HepG2 (cell line): ENCODE data around the gene PAX4. TPM values are rescaled to one million over a fixed set of nuclear protein-coding genes. Genes with fewer than 3 reads are reported as not detected.
A peak's percentile ranks its signal among the peaks of the same experiment; 100 is the strongest.

ENCODE experiments used
- CCDC6 ChIP-seq: sonication (generic); formaldehyde crosslinking; IDR thresholded peaks from 2 replicates; pipeline ENCODE4 v1.8.1; 2022; ENCODE audit warnings: mild to moderate bottlenecking, missing genetic modification reagents, moderate library complexity
- CEBPG ChIP-seq: IDR thresholded peaks from 2 replicates; pipeline ENCODE4 v1.6.1; 2016
- CHCHD3 ChIP-seq: sonication (generic); formaldehyde crosslinking; IDR thresholded peaks from 2 replicates; pipeline ENCODE4 v1.8.0; 2022; ENCODE audit warnings: mild to moderate bottlenecking, missing genetic modification reagents, moderate library complexity
- FOXA1 ChIP-seq, 2 experiments: fragments of 450-650 bp in 1 of 2; sonication (generic) in 1 of 2; formaldehyde crosslinking in 1 of 2; IDR thresholded peaks; 2 replicates each; pipeline versions ENCODE4 v1.4.0 to v1.6.1; 2016 to 2020; ENCODE audit warnings: missing genetic modification reagents in 1 of 2
- GATAD1 ChIP-seq: IDR thresholded peaks from 2 replicates; pipeline ENCODE4 v1.6.1; 2016; ENCODE audit warnings: missing genetic modification reagents, missing compliant biosample characterization
- JUN ChIP-seq: sonication (generic); formaldehyde crosslinking; IDR thresholded peaks from 2 replicates; pipeline ENCODE4 v1.4.0; 2020; ENCODE audit warnings: mild to moderate bottlenecking, missing genetic modification reagents
- MAF1 ChIP-seq: sonication (generic); formaldehyde crosslinking; IDR thresholded peaks from 2 replicates; pipeline ENCODE4 v1.5.0; 2020; ENCODE audit warnings: missing genetic modification reagents, borderline replicate concordance
- MTA1 ChIP-seq: sonication (generic); formaldehyde crosslinking; IDR thresholded peaks from 2 replicates; pipeline ENCODE4 v1.4.0; 2020; ENCODE audit warnings: missing genetic modification reagents, mild to moderate bottlenecking, borderline replicate concordance
- MXD4 ChIP-seq: IDR thresholded peaks from 2 replicates; pipeline ENCODE4 v1.6.1; 2016; ENCODE audit warnings: mild to moderate bottlenecking, missing biosample characterization, missing genetic modification reagents
- PAX8 ChIP-seq: sonication (generic); formaldehyde crosslinking; IDR thresholded peaks from 2 replicates; pipeline ENCODE4 v1.8.0; 2022; ENCODE audit warnings: mild to moderate bottlenecking, missing genetic modification reagents, borderline replicate concordance
- SIX1 ChIP-seq: sonication (generic); formaldehyde crosslinking; IDR thresholded peaks from 2 replicates; pipeline ENCODE4 v1.4.0; 2020; ENCODE audit warnings: missing genetic modification reagents, borderline replicate concordance
- SIX4 ChIP-seq: sonication (generic); formaldehyde crosslinking; IDR thresholded peaks from 2 replicates; pipeline ENCODE4 v1.4.0; 2020; ENCODE audit warnings: missing genetic modification reagents
- ZBTB3 ChIP-seq: sonication (generic); formaldehyde crosslinking; IDR thresholded peaks from 2 replicates; pipeline ENCODE4 v1.4.0; 2020; ENCODE audit warnings: low read depth, mild to moderate bottlenecking, moderate library complexity, missing genetic modification reagents, borderline replicate concordance
- ZFP82 ChIP-seq: sonication (generic); formaldehyde crosslinking; IDR thresholded peaks from 2 replicates; pipeline ENCODE4 v1.5.1; 2020; ENCODE audit warnings: mild to moderate bottlenecking, missing genetic modification reagents, borderline replicate concordance
- ZNF317 ChIP-seq: sonication (generic); formaldehyde crosslinking; IDR thresholded peaks from 2 replicates; pipeline ENCODE4 v1.5.0; 2020; ENCODE audit warnings: mild to moderate bottlenecking, missing genetic modification reagents
- ZNF33B ChIP-seq: sonication (generic); formaldehyde crosslinking; IDR thresholded peaks from 2 replicates; pipeline ENCODE4 v1.5.1; 2020; ENCODE audit warnings: mild to moderate bottlenecking, missing genetic modification reagents
- polyA plus RNA-seq, 8 experiments: library from polyadenylated mRNA; depleted of rRNA in 3 of 8; stranded (reverse) in 7 of 8; unstranded in 1 of 8; fragments of >200 nt; fragmentation: Illumina TruSeq in 4 of 8; extraction: Trizol in 4 of 8; gene quantifications; 2 replicates each; pipeline versions ENCODE4 v1.2.1 to v1.2.3, GENCODE V29; 2011 to 2016; ENCODE audit warnings: low read depth in 4 of 8, missing spikeins in 1 of 8, mixed read lengths in 1 of 8; ENCODE audit not compliant: insufficient read depth in 1 of 8
- total RNA-seq, 5 experiments: library from RNA; depleted of rRNA; stranded (reverse); fragments of >200 nt; fragmentation: Illumina TruSeq; extraction: Trizol; gene quantifications; 2 replicates each; pipeline ENCODE4 v1.2.3, GENCODE V29; 2016; ENCODE audit warnings: low read depth in 1 of 5
- TF ChIP-seq, protein P1 (sequence below): sonication (generic); formaldehyde crosslinking; IDR thresholded peaks from one replicate; pipeline ENCODE4 v1.5.1; 2020; ENCODE audit warnings: mild to moderate bottlenecking, missing genetic modification reagents; ENCODE audit errors: not compliant biosample characterization

PAX4 gene
- total and polyA plus RNA-seq, 2 of the 13 experiments (the other 11 are each of a cell fraction or from before 2014, with no cell fraction given) = not detected

DNA sequence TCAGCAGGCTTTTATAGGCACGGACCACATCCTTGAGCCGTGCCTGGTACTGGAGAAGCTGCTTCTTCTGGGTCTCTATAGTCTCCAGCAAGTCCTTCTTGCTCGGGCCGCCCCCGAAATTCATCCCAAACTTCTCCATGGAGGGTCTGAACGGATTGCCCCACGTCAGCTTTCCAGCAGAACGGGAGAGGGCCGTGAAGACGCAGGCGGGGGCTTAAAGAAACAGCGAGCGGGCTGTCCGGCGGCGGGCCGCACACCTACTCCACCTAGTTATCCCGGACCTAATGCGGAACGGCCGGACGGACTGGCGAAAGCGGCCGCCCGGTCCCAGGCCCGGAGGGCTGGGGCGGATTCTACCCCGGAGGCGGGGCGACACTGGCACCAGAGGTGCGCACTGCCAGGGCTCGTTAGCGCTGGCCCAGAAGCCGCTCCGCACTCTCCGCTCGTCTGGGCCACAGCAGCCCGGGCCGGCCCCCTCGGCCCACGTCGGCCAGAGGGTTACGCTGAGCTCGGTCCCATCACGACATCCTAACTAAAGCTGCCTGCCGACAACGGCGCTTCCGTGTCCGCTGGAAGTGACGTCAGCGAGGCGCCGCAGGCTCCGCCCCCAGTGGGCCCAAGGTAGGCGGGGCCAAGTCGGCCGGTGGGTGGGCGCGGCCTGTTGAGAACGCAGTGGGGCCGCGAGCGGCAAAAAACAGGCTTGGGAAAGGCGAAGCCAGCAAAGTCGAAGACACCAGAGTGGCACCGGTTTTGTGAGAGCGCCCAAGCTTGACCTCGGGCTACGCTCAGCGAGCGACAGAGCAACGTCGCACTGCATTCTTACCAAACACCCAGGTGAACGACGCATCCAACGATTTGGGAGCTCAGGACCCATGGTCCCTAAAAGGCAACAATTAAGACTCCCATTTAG lies 32.6 kb downstream of the PAX4 start, which contains the start of gene GCC1 (continued):
- no peak for TF ChIP-seq SIX4 (CRISPR knock-in tag)
- TF ChIP-seq MXD4 (CRISPR knock-in tag) = 0 out of 2 replicates have a peak, but pooled peaks have one; percentile 43
- TF ChIP-seq ZNF33B (CRISPR knock-in tag) = no peak
- TF ChIP-seq PAX8 (CRISPR knock-in tag) = 0 out of 2 replicates have a peak, but pooled peaks have one; percentile 73
- TF ChIP-seq SIX1 = no peak
- peak; percentile 86 for TF ChIP-seq ZNF317 (CRISPR knock-in tag)
- TF ChIP-seq MAF1 (CRISPR knock-in tag) = no peak
- 0 out of 2 replicates have a peak, but pooled peaks have one; percentile 69 for TF ChIP-seq ZFP82 (CRISPR knock-in tag)
- peak; percentile 80; the same call in 1 of the 2 replicates for TF ChIP-seq JUN (CRISPR knock-in tag)
- no peak for TF ChIP-seq CCDC6 (CRISPR knock-in tag)
- TF ChIP-seq, protein P1, sequence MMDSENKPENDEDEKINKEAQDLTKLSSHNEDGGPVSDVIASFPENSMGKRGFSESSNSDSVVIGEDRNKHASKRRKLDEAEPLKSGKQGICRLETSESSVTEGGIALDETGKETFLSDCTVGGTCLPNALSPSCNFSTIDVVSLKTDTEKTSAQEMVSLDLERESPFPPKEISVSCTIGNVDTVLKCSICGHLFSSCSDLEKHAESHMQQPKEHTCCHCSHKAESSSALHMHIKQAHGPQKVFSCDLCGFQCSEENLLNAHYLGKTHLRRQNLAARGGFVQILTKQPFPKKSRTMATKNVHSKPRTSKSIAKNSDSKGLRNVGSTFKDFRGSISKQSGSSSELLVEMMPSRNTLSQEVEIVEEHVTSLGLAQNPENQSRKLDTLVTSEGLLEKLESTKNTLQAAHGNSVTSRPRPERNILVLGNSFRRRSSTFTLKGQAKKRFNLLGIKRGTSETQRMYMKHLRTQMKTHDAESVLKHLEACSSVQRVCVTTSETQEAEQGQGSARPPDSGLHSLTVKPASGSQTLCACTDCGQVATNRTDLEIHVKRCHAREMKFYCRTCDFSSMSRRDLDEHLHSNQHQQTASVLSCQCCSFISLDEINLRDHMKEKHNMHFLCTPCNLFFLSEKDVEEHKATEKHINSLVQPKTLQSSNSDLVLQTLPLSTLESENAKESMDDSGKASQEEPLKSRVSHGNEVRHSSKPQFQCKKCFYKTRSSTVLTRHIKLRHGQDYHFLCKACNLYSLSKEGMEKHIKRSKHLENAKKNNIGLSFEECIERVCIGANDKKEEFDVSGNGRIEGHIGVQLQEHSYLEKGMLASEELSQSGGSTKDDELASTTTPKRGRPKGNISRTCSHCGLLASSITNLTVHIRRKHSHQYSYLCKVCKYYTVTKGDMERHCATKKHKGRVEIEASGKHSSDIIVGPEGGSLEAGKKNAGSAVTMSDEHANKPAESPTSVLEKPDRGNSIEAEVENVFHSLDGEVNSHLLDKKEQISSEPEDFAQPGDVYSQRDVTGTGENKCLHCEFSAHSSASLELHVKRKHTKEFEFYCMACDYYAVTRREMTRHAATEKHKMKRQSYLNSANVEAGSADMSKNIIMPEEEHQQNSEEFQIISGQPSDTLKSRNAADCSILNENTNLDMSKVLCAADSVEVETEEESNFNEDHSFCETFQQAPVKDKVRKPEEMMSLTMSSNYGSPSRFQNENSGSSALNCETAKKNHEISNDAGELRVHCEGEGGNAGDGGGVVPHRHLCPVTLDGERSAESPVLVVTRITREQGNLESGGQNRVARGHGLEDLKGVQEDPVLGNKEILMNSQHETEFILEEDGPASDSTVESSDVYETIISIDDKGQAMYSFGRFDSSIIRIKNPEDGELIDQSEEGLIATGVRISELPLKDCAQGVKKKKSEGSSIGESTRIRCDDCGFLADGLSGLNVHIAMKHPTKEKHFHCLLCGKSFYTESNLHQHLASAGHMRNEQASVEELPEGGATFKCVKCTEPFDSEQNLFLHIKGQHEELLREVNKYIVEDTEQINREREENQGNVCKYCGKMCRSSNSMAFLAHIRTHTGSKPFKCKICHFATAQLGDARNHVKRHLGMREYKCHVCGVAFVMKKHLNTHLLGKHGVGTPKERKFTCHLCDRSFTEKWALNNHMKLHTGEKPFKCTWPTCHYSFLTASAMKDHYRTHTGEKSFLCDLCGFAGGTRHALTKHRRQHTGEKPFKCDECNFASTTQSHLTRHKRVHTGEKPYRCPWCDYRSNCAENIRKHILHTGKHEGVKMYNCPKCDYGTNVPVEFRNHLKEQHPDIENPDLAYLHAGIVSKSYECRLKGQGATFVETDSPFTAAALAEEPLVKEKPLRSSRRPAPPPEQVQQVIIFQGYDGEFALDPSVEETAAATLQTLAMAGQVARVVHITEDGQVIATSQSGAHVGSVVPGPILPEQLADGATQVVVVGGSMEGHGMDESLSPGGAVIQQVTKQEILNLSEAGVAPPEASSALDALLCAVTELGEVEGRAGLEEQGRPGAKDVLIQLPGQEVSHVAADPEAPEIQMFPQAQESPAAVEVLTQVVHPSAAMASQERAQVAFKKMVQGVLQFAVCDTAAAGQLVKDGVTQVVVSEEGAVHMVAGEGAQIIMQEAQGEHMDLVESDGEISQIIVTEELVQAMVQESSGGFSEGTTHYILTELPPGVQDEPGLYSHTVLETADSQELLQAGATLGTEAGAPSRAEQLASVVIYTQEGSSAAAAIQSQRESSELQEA (CRISPR knock-in tag) = peak; percentile 30
- TF ChIP-seq GATAD1 = peak; percentile 94
- TF ChIP-seq FOXA1 (IDR thresholded peaks at IDR 0.05) = no peak
- no peak for TF ChIP-seq FOXA1 (CRISPR knock-in tag; IDR thresholded peaks at IDR 0.05)
- TF ChIP-seq CEBPG (CRISPR knock-in tag) = no peak; the same call in 1 of the 2 replicates
- no peak for TF ChIP-seq ZBTB3
- TF ChIP-seq CHCHD3 (CRISPR knock-in tag) = no peak
- TF ChIP-seq MTA1 = peak; percentile 45; the same call in 1 of the 2 replicates
